A549 (cell line): ENCODE measurements around the gene POLE2. TPM values are rescaled to one million over a fixed set of nuclear protein-coding genes. Genes with fewer than 3 reads are reported as not detected.

Experiments used
- ATAC-seq, 2 experiments: fragments of 200-7000 bp in 1 of 2; fragments of >200 bp in 1 of 2; cut with Nextera tagmentation in 1 of 2; cut with Tn5 transposase in 1 of 2; 3 replicates each; pipeline versions ENCODE4 v1.8.0 to v1.9.1; 2018 to 2020; ENCODE audit warnings: mild to moderate bottlenecking in 1 of 2, moderate library complexity in 1 of 2
- CTCF ChIA-PET: fragments of 300-600 bp; sonication (Branson Sonifier 250); formaldehyde crosslinking; extraction: SDS; loops from one replicate; lab custom pipeline; 2021; ENCODE audit warnings: antibody characterized with exemption, inconsistent platforms; lab: Yijun Ruan, JAX
- POLR2A ChIA-PET: fragments of 350-600 bp; formaldehyde crosslinking; extraction: SDS; loops from one replicate; lab custom pipeline; 2021; ENCODE audit warnings: antibody characterized with exemption, inconsistent platforms; lab: Yijun Ruan, JAX
- DNase-seq, 2 experiments: peaks; one replicate each; pipeline versions ENCODE4 v3.0.0 to v3.0.0-alpha.2; 2011 to 2016; ENCODE audit warnings: low read depth in 1 of 2, low spot score in 1 of 2
- FAIRE-seq: peaks from 2 replicates; lab custom pipeline; 2011; peaks lifted over from hg19 to GRCh38; lab: Jason Lieb, UNC
- H3K27ac ChIP-seq, 2 experiments: fragments of >200 bp; sonication (Bioruptor Twin); formaldehyde crosslinking; 3 replicates each; pipeline ENCODE4 v1.5.1; 2016 to 2017
- H3K4me1 ChIP-seq: fragments of >200 bp; sonication (Bioruptor Twin); formaldehyde crosslinking; 3 replicates; pipeline ENCODE4 v1.6.1; 2016
- H3K4me2 ChIP-seq: fragments of >200 bp; sonication (Bioruptor Twin); formaldehyde crosslinking; 3 replicates; pipeline ENCODE4 v1.6.1; 2016
- H3K4me3 ChIP-seq: fragments of >200 bp; sonication (Bioruptor Twin); formaldehyde crosslinking; 3 replicates; pipeline ENCODE4 v1.5.1; 2016
- H3K9me3 ChIP-seq: fragments of >200 bp; sonication (Bioruptor Twin); formaldehyde crosslinking; 3 replicates; pipeline ENCODE4 v1.6.1; 2016
- CEBPB ChIP-seq, 2 experiments: fragments of >200 bp in 1 of 2; sonication (Bioruptor Twin) in 1 of 2; formaldehyde crosslinking in 1 of 2; IDR thresholded peaks; 2 replicates each; pipeline ENCODE4 v1.6.1; 2012 to 2016
- CHD2 ChIP-seq: fragments of 150-350 bp; IDR thresholded peaks from 2 replicates; pipeline ENCODE4 v1.6.1; 2014; ENCODE audit warnings: low read length; ENCODE audit not compliant: partially characterized antibody
- E2F6 ChIP-seq: IDR thresholded peaks from 2 replicates; pipeline ENCODE4 v1.6.1; 2012; ENCODE audit warnings: low read depth, borderline replicate concordance
- GATA3 ChIP-seq: IDR thresholded peaks from 2 replicates; pipeline ENCODE4 v1.6.1; 2012; ENCODE audit warnings: borderline replicate concordance
- HES2 ChIP-seq: fragments of >200 bp; sonication (Bioruptor Twin); formaldehyde crosslinking; IDR thresholded peaks from 2 replicates; pipeline ENCODE4 v1.6.1; 2016
- HEYL ChIP-seq: fragments of 250-450 bp; sonication (Bioruptor Pico); IDR thresholded peaks from 2 replicates; pipeline ENCODE4 v1.8.0; 2021; ENCODE audit warnings: mild to moderate bottlenecking, moderate library complexity
- HOXB13 ChIP-seq: fragments of 250-450 bp; sonication (Bioruptor Pico); IDR thresholded peaks from 2 replicates; pipeline ENCODE4 v1.5.0; 2020; ENCODE audit warnings: low read depth, mild to moderate bottlenecking, moderate library complexity
- JUN ChIP-seq, 2 experiments: fragments of >200 bp; sonication (Bioruptor Twin); formaldehyde crosslinking; IDR thresholded peaks; 2 replicates in 1 of 2; 3 replicates in 1 of 2; pipeline ENCODE4 v1.6.1; 2016 to 2017
- MAFK ChIP-seq: fragments of 450-650 bp; IDR thresholded peaks from 2 replicates; pipeline ENCODE4 v1.6.1; 2014; ENCODE audit not compliant: partially characterized antibody
- MAX ChIP-seq: IDR thresholded peaks from 2 replicates; pipeline ENCODE4 v1.6.1; 2012
- MAZ ChIP-seq: fragments of 150-350 bp; IDR thresholded peaks from 2 replicates; pipeline ENCODE4 v1.6.1; 2014; ENCODE audit warnings: antibody characterized with exemption, low read depth, low read length, borderline replicate concordance
- NR3C1 ChIP-seq: fragments of >200 bp; sonication (Bioruptor Twin); formaldehyde crosslinking; IDR thresholded peaks from 3 replicates; pipeline ENCODE4 v1.6.1; 2017
- PHF8 ChIP-seq: fragments of 200-600 bp; sonication (generic); IDR thresholded peaks from 2 replicates; pipeline ENCODE4 v1.6.1; 2016; ENCODE audit warnings: low read depth, mild to moderate bottlenecking, antibody characterized with exemption, moderate library complexity, borderline replicate concordance
- POLR2A ChIP-seq: IDR thresholded peaks from 2 replicates; pipeline ENCODE4 v1.6.1; 2012; ENCODE audit warnings: mild to moderate bottlenecking, low read length
- POLR2AphosphoS2 ChIP-seq: conservative IDR thresholded peaks from 2 replicates; pipeline ENCODE4 v1.6.1; 2012; ENCODE audit warnings: low read length, improper control_type of control experiment, inconsistent platforms
- RARB ChIP-seq: fragments of 250-450 bp; sonication (Bioruptor Pico); IDR thresholded peaks from 2 replicates; pipeline ENCODE4 v1.8.0; 2021; ENCODE audit warnings: mild to moderate bottlenecking, moderate library complexity
- RCOR1 ChIP-seq: fragments of 150-350 bp; IDR thresholded peaks from 2 replicates; pipeline ENCODE4 v1.6.1; 2014; ENCODE audit warnings: antibody characterized with exemption, low read length, low read depth
- REST ChIP-seq: fragments of 200-600 bp; sonication (generic); IDR thresholded peaks from 2 replicates; pipeline ENCODE4 v1.6.1; 2016; ENCODE audit warnings: antibody characterized with exemption, mild to moderate bottlenecking, moderate library complexity
- RFX5 ChIP-seq: fragments of 450-650 bp; IDR thresholded peaks from 2 replicates; pipeline ENCODE4 v1.7.1; 2014; ENCODE audit warnings: antibody characterized with exemption, mild to moderate bottlenecking, moderate library complexity
- TFCP2L1 ChIP-seq: fragments of 250-450 bp; sonication (Bioruptor Pico); IDR thresholded peaks from 2 replicates; pipeline ENCODE4 v1.5.0; 2021; ENCODE audit warnings: mild to moderate bottlenecking
- ZFP36 ChIP-seq: fragments of 450-650 bp; IDR thresholded peaks from 2 replicates; pipeline ENCODE4 v1.6.1; 2014; ENCODE audit warnings: borderline replicate concordance; ENCODE audit not compliant: partially characterized antibody
- WGBS: methylation state at CpG from one replicate; pipeline ENCODE4 v1.1.6; 2017; ENCODE audit errors: missing lambda C conversion rate; 5-methylcytosine and 5-hydroxymethylcytosine counted together
- polyA plus RNA-seq, 4 experiments: library from polyadenylated mRNA; depleted of rRNA in 3 of 4; stranded (reverse); fragments of >200 nt; fragmentation: RNase III in 1 of 4; extraction: RNeasy Plus Mini Kit Qiagen cat#74134 plus additional on column Dnase treatment in 1 of 4; gene quantifications; 2 replicates in 3 of 4; 3 replicates in 1 of 4; pipeline ENCODE4 v1.2.3, GENCODE V29; 2011 to 2017

Gene POLE2
- polyA plus RNA-seq, 2 of the 4 experiments (the other 2 are of a cell fraction), result 20.2 to 28.1 TPM

- no peaks in the 10 kb centered on the region for H3K9me3 ChIP-seq
- TF ChIP-seq ZFP36 (no peak), HES2 (no peak), REST (no peak), POLR2A (no peak), RARB (CRISPR knock-in tag) (no peak), CEBPB (IDR thresholded peaks at IDR 0.05) (no peak), TFCP2L1 (CRISPR knock-in tag) (no peak), POLR2AphosphoS2 (no peak), JUN (IDR thresholded peaks at IDR 0.05) (no peak), PHF8 (no peak), GATA3 (no peak), MAZ (no peak), MAX (no peak), HOXB13 (CRISPR knock-in tag) (no peak), E2F6 (no peak), CHD2 (no peak), RCOR1 (no peak), NR3C1 (no peak), HEYL (CRISPR knock-in tag) (no peak), RFX5 (no peak)
- POLR2A ChIA-PET, result interaction anchor here (0.7 to 1.1 kb wide), 2 partner anchors 10 to 38 kb away, joined by 3 to 4 read pairs; partner anchors contain the start of gene RPS29
- WGBS, result 44% methylated on average over 6 of the region's 6 CpGs
- FAIRE-seq (no peak), DNase-seq (no peak), ATAC-seq (no peak)
- H3K27ac ChIP-seq, result peak overlapping the region in 1 of 2 experiments; percentile 5; a peak in 2 of 6 replicates
- CTCF ChIA-PET, result interaction anchor here (1.0 to 5.2 kb wide), 4 partner anchors 10 to 144 kb away, joined by 3 to 55 read pairs (median 5); partner anchors contain the start of genes DNAAF2, KLHDC2, LRR1 and RPS29
- no peak overlapping the region for H3K4me3 ChIP-seq
- peaks cover 33% of the 10 kb centered on the region for H3K4me1 ChIP-seq
- H3K4me2 ChIP-seq, result peak overlapping the region; percentile 94
Measured at GRCh38 chr14:49623941-49624839, 63.8 kb downstream of the POLE2 start.

GRCh38 chr14:49623387-49623786 is 64.6 kb downstream of the POLE2 start:
- Histone ChIP-seq H3K4me2 (peak overlapping the region; percentile 94), H3K9me3 (no peaks in the 10 kb centered on the region), H3K4me3 (no peak overlapping the region), H3K4me1 (peaks cover 41% of the 10 kb centered on the region), H3K27ac (no peak overlapping the region)
- CTCF ChIA-PET, result interaction anchor here (1.2 to 5.2 kb wide), 4 partner anchors 10 to 144 kb away, joined by 3 to 55 read pairs (median 5); partner anchors contain the start of genes DNAAF2, KLHDC2, LRR1 and RPS29
- TF ChIP-seq RARB (CRISPR knock-in tag), result no peak
- TF ChIP-seq MAFK, result peak; percentile 77
- FAIRE-seq, result no peak
- WGBS, result 51% methylated on average over 3 of the region's 3 CpGs
- DNase-seq, result no peak
- POLR2A ChIA-PET, result no interaction called here
- no peak for ATAC-seq
